IMR-90 (cell line): Measurements from ENCODE around the gene UBASH3B. TPM values are rescaled to one million over a fixed set of nuclear protein-coding genes. Genes with fewer than 3 reads are reported as not detected.

ENCODE experiments used
- ATAC-seq: fragments of 200-7000 bp; cut with Tn5 transposase; 2 replicates; pipeline ENCODE4 v1.9.1; 2020; ENCODE audit warnings: low read depth, mild to moderate bottlenecking, moderate library complexity
- BruUV-seq: library from RNA; stranded (reverse); fragments of 400-500 nt; replicated peaks from 2 replicates; lab custom pipeline; 2021; lab: Mats Ljungman, UMichigan
- CTCF ChIA-PET: fragments of 300-600 bp; formaldehyde crosslinking; extraction: SDS; loops from one replicate; lab custom pipeline; 2021; ENCODE audit warnings: antibody characterized with exemption; lab: Yijun Ruan, JAX
- POLR2A ChIA-PET: fragments of 300-600 bp; sonication (Branson Sonifier 250); formaldehyde crosslinking; loops from one replicate; lab custom pipeline; 2022; ENCODE audit warnings: antibody characterized with exemption; ENCODE audit not compliant: unreplicated experiment; lab: Charles Lee
- DNase-seq: peaks from one replicate; pipeline ENCODE4 v3.0.0; 2013
- H2AFZ ChIP-seq: replicated peaks from 2 replicates; pipeline ENCODE3; 2013; ENCODE audit warnings: low read length, mild to moderate bottlenecking; ENCODE audit not compliant: poor library complexity
- H2AK5ac ChIP-seq: 2 replicates; pipeline ENCODE4 v1.6.1; 2013; ENCODE audit warnings: low read depth, low read length, inconsistent platforms
- H2AK9ac ChIP-seq: replicated peaks from 2 replicates; pipeline ENCODE3; 2013; ENCODE audit warnings: mild to moderate bottlenecking, low read depth, low read length, moderate library complexity; ENCODE audit not compliant: poor library complexity
- H2BK120ac ChIP-seq: 2 replicates; pipeline ENCODE4 v1.6.1; 2013; ENCODE audit warnings: low read depth, low read length, inconsistent platforms
- H2BK15ac ChIP-seq: 3 replicates; pipeline ENCODE4 v1.6.1; 2013; ENCODE audit warnings: low read depth, low read length, inconsistent platforms
- H2BK20ac ChIP-seq: 2 replicates; pipeline ENCODE4 v1.6.1; 2013; ENCODE audit warnings: low read depth, mild to moderate bottlenecking, inconsistent platforms, low read length, moderate library complexity
- H2BK5ac ChIP-seq: 2 replicates; pipeline ENCODE4 v1.6.1; 2013; ENCODE audit warnings: mild to moderate bottlenecking, low read depth, low read length, inconsistent platforms; ENCODE audit not compliant: poor library complexity, severe bottlenecking
- H3K14ac ChIP-seq: replicated peaks from 2 replicates; pipeline ENCODE4 v1.6.1; 2013; ENCODE audit warnings: low read depth, low read length, inconsistent platforms
- H3K18ac ChIP-seq: 2 replicates; pipeline ENCODE4 v1.6.1; 2013; ENCODE audit warnings: low read depth, low read length, control low read depth
- H3K23ac ChIP-seq: 2 replicates; pipeline ENCODE4 v1.6.1; 2013; ENCODE audit warnings: low read depth, low read length, inconsistent platforms
- H3K27ac ChIP-seq: 2 replicates; pipeline ENCODE4 v1.5.1; 2013; ENCODE audit warnings: mild to moderate bottlenecking, control low read depth, low read length; ENCODE audit not compliant: insufficient read depth
- H3K27me3 ChIP-seq: 2 replicates; pipeline ENCODE4 v1.6.1; 2013; ENCODE audit warnings: low read length; ENCODE audit not compliant: control insufficient read depth, insufficient read depth
- H3K36me3 ChIP-seq: 2 replicates; pipeline ENCODE4 v1.6.1; 2013; ENCODE audit warnings: low read length, mixed read lengths; ENCODE audit not compliant: control insufficient read depth, insufficient read depth
- H3K4ac ChIP-seq: 2 replicates; pipeline ENCODE4 v1.6.1; 2013; ENCODE audit warnings: low read depth, low read length, inconsistent platforms
- H3K4me1 ChIP-seq: 2 replicates; pipeline ENCODE4 v1.6.1; 2013; ENCODE audit warnings: low read length, mixed read lengths; ENCODE audit not compliant: control insufficient read depth, insufficient read depth
- H3K4me2 ChIP-seq: 2 replicates; pipeline ENCODE4 v1.6.1; 2013; ENCODE audit warnings: low read depth, mild to moderate bottlenecking, control low read depth, low read length, moderate library complexity
- H3K4me3 ChIP-seq: 2 replicates; pipeline ENCODE4 v1.5.1; 2013; ENCODE audit warnings: low read depth, mild to moderate bottlenecking, control low read depth, low read length, moderate library complexity; ENCODE audit not compliant: insufficient read depth
- H3K56ac ChIP-seq: 2 replicates; pipeline ENCODE4 v1.6.1; 2013; ENCODE audit warnings: low read length, inconsistent platforms; ENCODE audit not compliant: insufficient read depth; ENCODE audit errors: extremely low read depth
- H3K79me1 ChIP-seq, 2 experiments: 2 replicates each; pipeline ENCODE4 v1.6.1; 2013; ENCODE audit warnings: low read length in 2 of 2, inconsistent platforms in 1 of 2, low read depth in 1 of 2
- H3K9ac ChIP-seq: 2 replicates; pipeline ENCODE4 v1.6.1; 2013; ENCODE audit warnings: low read depth, low read length, control low read depth
- H3K9me1 ChIP-seq: 2 replicates; pipeline ENCODE4 v1.6.1; 2013; ENCODE audit warnings: low read length, inconsistent platforms; ENCODE audit not compliant: insufficient read depth
- H3K9me3 ChIP-seq: 2 replicates; pipeline ENCODE4 v1.6.1; 2013; ENCODE audit warnings: low read length; ENCODE audit not compliant: control insufficient read depth, insufficient read depth
- H4K20me1 ChIP-seq: 2 replicates; pipeline ENCODE4 v1.6.1; 2013; ENCODE audit warnings: low read length, inconsistent platforms; ENCODE audit not compliant: insufficient read depth
- H4K5ac ChIP-seq: 2 replicates; pipeline ENCODE4 v1.6.1; 2013; ENCODE audit warnings: mild to moderate bottlenecking, low read depth, low read length, control low read depth
- H4K8ac ChIP-seq, 2 experiments: 2 replicates each; pipeline ENCODE4 v1.6.1; 2013; ENCODE audit warnings: low read depth in 2 of 2, low read length in 2 of 2, control low read depth in 1 of 2, inconsistent platforms in 1 of 2
- H4K91ac ChIP-seq: 2 replicates; pipeline ENCODE4 v1.6.1; 2013; ENCODE audit warnings: low read depth, low read length, inconsistent platforms; ENCODE audit not compliant: insufficient read depth
- BHLHE40 ChIP-seq: fragments of 150-350 bp; IDR thresholded peaks from 2 replicates; pipeline ENCODE4 v1.6.1; 2016; ENCODE audit warnings: mild to moderate bottlenecking, low read depth, low read length
- CEBPB ChIP-seq: IDR thresholded peaks from 2 replicates; pipeline ENCODE4 v1.6.1; 2012; ENCODE audit warnings: low read depth, low read length, improper control_type of control experiment
- CHD1 ChIP-seq: IDR thresholded peaks from 2 replicates; pipeline ENCODE4 v1.6.1; 2012; ENCODE audit warnings: low read depth, low read length, improper control_type of control experiment
- CTCF ChIP-seq: conservative IDR thresholded peaks from 2 replicates; pipeline ENCODE4 v1.5.1; 2012; ENCODE audit warnings: mild to moderate bottlenecking, low read depth, low read length, improper control_type of control experiment
- ELK1 ChIP-seq: fragments of 150-350 bp; IDR thresholded peaks from 2 replicates; pipeline ENCODE4 v1.6.1; 2016; ENCODE audit warnings: low read depth, mild to moderate bottlenecking, low read length, moderate library complexity, borderline replicate concordance
- FOS ChIP-seq: fragments of 150-350 bp; IDR thresholded peaks from 2 replicates; pipeline ENCODE4 v1.6.1; 2016; ENCODE audit warnings: low read depth, low read length
- MAZ ChIP-seq: IDR thresholded peaks from 2 replicates; pipeline ENCODE4 v1.6.1; 2012; ENCODE audit warnings: low read depth, mild to moderate bottlenecking, low read length, improper control_type of control experiment, moderate library complexity, borderline replicate concordance
- MXI1 ChIP-seq: IDR thresholded peaks from 2 replicates; pipeline ENCODE4 v1.6.1; 2012; ENCODE audit warnings: low read depth, mild to moderate bottlenecking, low read length, moderate library complexity, borderline replicate concordance
- POLR2A ChIP-seq: IDR thresholded peaks from 2 replicates; pipeline ENCODE4 v1.6.1; 2012; ENCODE audit warnings: mild to moderate bottlenecking, low read depth, low read length
- RCOR1 ChIP-seq: IDR thresholded peaks from 2 replicates; pipeline ENCODE4 v1.6.1; 2012; ENCODE audit warnings: mild to moderate bottlenecking, low read length, improper control_type of control experiment; ENCODE audit not compliant: insufficient replicate concordance
- SMC3 ChIP-seq: fragments of 150-350 bp; IDR thresholded peaks from 2 replicates; pipeline ENCODE4 v1.6.1; 2016; ENCODE audit warnings: low read depth, mild to moderate bottlenecking, antibody characterized with exemption, low read length, moderate library complexity
- USF2 ChIP-seq: fragments of 150-350 bp; IDR thresholded peaks from 2 replicates; pipeline ENCODE4 v1.6.1; 2017; ENCODE audit warnings: mild to moderate bottlenecking, antibody characterized with exemption, low read length, low read depth
- WGBS, 2 experiments: methylation state at CpG; one replicate each; pipeline versions ENCODE4 v1.1.5 to v1.1.7; 2013; ENCODE audit warnings: missing lambda C conversion rate in 2 of 2; ENCODE audit not compliant: insufficient read length in 1 of 2; ENCODE audit errors: extremely low coverage in 2 of 2; 5-methylcytosine and 5-hydroxymethylcytosine counted together
- dilution Hi-C: fragments of 300-500 bp; cut with HindIII; formaldehyde crosslinking; loops from one replicate; pipeline ENCODE4 v1.14.3; 2018; ENCODE audit warnings: low sequenced_read_pairs; ENCODE audit not compliant: unreplicated experiment
- in situ Hi-C: fragments of 300-500 bp; cut with MboI; formaldehyde crosslinking; loops from 3 replicates; pipeline ENCODE4 v1.14.3; 2019; ENCODE audit warnings: low sequenced_read_pairs, inconsistent platforms, mixed read lengths
- intact Hi-C: fragments of 100-400 bp; cut with micrococcal nuclease; formaldehyde crosslinking; loops from 2 replicates; pipeline ENCODE4 v1.10.0; 2022
- polyA plus RNA-seq, 3 experiments: library from polyadenylated mRNA; depleted of rRNA; stranded (reverse); fragments of >200 nt; gene quantifications; 2 replicates each; pipeline ENCODE4 v1.2.3, GENCODE V29; 2012; ENCODE audit warnings: low replicate concordance in 1 of 3
- total RNA-seq: library from RNA; depleted of rRNA; stranded (reverse); fragments of >200 nt; gene quantifications from 2 replicates; pipeline ENCODE4 v1.2.3, GENCODE V29; 2012

UBASH3B gene
- total and polyA plus RNA-seq, 2 of the 4 experiments (the other 2 are of a cell fraction), result 27.2 to 48.0 TPM

- Histone ChIP-seq H2BK120ac (no peak overlapping the region), H3K27me3 (peaks cover 15% of the 10 kb centered on the region), H3K9me1 (no peaks in the 10 kb centered on the region), H3K79me1 (no peaks in the 10 kb centered on the region), H3K4me1 (no peaks in the 10 kb centered on the region), H2AFZ (no peak overlapping the region), H2BK20ac (no peak overlapping the region), H3K9me3 (no peaks in the 10 kb centered on the region), H4K8ac (no peak overlapping the region), H3K4ac (no peak overlapping the region), H2AK9ac (no peak overlapping the region), H3K56ac (no peak overlapping the region), H3K36me3 (no peaks in the 10 kb centered on the region), H3K18ac (no peak overlapping the region), H3K4me3 (no peak overlapping the region), H3K4me2 (no peak overlapping the region), H2AK5ac (no peak overlapping the region), H4K91ac (no peak overlapping the region), H2BK15ac (no peak overlapping the region), H3K23ac (no peak overlapping the region), H2BK5ac (peak overlapping the region; percentile 22), H3K27ac (no peak overlapping the region), H4K20me1 (no peaks in the 10 kb centered on the region), H3K14ac (no peak overlapping the region), H4K5ac (no peak overlapping the region), H3K9ac (no peak overlapping the region)
- dilution Hi-C loops (no loop called here), intact Hi-C loops (no loop called here), in situ Hi-C loops (no loop called here)
- ATAC-seq (no peak), DNase-seq (no peak)
- CTCF ChIA-PET, result no interaction called here
- TF ChIP-seq RCOR1 (no peak), CHD1 (no peak), USF2 (no peak), FOS (no peak), MAZ (no peak), ELK1 (no peak), POLR2A (no peak), CEBPB (no peak), MXI1 (no peak), BHLHE40 (no peak), CTCF (no peak), SMC3 (no peak)
- 79 to 80% methylated on average over 1 to 2 of the region's 4 CpGs for WGBS, 2 experiments
- no TSS peak for BruUV-seq
- POLR2A ChIA-PET, result no interaction called here
Observed at GRCh38 chr11:122837528-122838346, 182.2 kb downstream of the UBASH3B start.
